ENCODE data around the gene RNLS.
"Not testable (repeated sequence)": the region's sequence is repeated elsewhere in the genome, so short reads cannot be mapped to it uniquely, and the experiment has no call there.

Gene RNLS

DNA sequence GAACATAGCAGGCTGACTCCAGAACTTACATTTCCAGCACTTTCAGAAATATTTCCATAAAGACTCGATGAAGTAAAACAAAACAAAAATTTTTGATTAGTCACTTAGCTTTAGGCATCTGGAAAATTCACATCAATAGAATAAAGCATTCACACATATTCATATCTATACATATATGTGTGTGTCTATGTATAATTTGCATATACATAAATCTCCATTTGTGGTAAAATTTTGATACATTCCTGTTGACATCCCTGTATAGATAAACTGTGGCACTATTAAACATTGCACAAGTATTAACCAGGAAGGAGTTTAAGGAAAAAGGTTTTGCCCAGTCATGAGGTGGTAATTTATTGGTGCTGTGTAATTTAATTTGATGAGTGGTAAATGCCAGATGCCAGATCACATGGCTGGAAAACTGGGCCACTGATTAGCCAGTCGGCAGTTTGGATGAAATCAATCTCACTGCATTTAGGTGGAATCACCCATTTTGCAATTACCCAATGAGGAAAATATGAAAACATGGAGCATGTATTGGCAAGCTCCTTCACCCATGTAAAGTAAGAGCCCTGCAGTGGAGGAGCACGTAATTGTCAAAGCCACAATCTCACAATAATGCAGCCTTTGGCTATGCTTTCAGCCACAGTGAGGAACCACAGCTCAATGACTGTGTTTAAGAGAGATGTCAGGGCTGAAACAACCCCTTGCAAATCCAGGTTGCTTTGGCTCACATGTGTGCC is 294.6 kb downstream of the RNLS start:
- no peak for DNase-seq

- no peak for DNase-seq
Observed at GRCh38 chr10:88286030-88286429, 297.1 kb downstream of the RNLS start.

DNA sequence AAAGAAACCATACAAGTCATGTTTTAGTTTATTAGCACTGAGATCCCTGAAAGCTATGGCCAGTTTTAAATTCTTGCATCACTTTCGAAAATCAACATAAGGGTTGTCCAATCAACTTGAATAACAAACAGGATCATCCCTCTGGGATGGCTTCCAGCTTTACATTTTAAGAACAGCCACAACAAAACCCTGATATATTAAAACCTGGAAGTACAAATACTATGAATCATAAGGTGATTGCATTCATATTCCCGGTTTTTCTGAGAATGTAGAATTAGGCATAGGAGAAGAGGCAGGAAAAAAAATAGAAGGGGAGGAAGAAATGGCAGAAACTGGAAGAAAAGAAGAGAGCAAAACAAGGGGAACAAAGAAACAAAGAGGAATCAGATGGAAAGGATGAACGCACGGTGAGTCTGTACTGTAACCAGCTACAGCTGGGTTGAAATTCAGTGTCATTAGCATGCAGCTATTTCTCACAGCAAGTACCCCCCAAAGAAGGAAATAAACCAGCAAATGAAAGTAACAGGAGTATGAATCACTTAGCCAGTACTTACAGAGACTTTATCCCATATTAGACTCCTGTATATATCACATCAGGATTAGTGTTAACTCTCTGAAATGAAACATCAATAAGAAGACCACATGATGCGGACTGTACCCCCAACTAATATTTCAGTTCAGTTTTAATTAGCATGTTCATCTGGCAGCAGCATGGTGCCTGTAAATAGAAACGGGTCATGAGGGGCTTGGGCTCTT is 301.3 kb downstream of the RNLS start:
- no peak for DNase-seq

DNA sequence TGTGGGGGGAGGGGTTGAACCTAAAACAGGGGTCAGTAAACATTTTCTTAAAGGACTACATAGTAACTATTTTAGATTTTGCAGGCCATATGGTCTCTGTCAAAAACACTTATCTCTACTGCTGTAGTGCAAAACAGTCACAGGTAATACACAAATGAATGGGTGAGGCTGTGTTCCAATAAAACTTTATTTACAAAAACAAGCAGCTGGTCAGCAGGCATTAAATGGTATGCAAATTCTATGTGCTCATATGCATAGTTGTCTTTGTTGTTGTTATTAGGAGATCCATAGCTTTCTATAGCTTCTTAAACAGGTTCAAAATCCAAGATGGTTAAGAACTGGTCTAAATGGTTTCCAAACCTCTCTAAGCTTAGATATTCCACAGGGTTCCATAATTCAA is 302.6 kb downstream of the RNLS start:
- DNase-seq = no peak

DNA sequence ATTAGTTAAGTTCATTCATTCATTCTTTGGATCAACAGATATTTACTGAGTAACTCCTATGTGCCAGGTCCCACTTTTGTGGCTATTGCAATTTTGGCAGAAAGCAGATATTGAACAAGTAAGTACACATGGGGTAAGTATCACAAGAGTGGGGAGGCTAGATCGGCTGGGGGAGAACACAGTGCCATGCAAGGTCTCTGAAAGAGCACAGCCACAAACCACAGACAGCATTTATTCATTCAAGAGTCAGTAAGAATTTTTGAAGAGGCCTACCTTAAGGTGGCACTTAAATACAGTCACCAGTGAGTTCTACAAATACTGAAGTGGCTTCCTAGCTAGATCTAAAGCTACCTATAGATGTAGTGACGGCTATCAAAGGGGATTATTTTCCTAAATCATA is 304.2 kb downstream of the RNLS start:
- no peak for DNase-seq

GRCh38 chr10:88276945-88277344 is 306.2 kb downstream of the RNLS start:
- not testable (repeated sequence) for DNase-seq

DNA sequence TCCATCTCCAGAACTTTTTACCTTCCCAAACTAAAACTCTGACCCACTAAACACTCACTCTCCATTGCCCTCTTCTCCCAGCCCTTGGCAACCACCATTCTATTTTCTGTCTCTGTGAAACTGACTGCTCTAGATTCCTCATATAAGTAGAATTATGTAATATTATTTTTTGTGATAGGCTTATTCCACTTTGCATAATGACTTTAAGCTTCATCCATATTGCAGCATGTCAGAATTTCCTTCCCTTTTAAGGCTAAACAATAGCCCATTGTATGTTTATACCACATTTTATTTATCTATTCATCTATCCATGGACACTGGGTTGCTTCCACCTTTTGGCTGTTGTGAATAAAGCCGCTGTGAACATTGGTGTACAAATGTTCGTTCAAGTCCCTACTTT is 308.8 kb downstream of the RNLS start:
- DNase-seq = no peak

- DNase-seq = no peak
Observed at GRCh38 chr10:88273567-88273966, 309.6 kb downstream of the RNLS start.

DNA sequence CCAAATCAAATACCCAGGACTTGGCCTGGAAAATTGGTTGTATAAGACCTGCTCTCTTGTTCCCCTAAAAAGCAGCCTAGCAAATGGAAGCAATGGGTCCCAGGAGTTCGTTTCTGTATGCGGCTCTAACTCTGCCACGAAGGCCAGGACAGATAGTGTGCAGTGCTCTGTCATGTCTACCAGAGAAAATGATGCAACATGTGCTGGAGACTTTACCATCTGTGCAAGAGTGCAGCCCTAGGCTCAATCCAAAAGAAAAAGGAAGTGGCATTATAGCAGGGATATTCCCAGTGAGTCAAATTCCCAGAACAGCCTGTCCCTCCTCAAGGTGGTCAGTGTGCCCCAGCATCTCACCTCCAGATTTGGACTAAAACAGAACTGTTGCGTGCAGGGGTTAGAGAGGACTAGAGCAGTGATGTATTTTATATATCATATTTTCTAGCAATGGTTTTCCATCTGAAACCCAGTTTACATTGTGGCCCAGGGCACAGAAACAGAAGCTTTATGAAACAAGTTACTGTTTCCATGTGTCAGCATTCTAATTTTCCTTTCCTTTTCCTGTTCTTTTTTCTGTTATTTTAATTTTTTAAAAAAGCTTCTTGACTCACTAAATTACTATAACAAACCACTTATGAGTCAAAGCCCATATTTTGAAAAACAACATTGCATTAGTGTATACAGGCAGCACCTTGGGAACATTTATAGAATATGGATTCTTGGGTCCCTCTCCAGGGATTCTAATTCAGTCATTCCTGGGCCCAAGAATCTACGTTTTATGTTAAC is 311.2 kb downstream of the RNLS start:
- peak; percentile 38 to 57 for DNase-seq

GRCh38 chr10:88270871-88271713 is 312.0 kb downstream of the RNLS start:
- DNase-seq = no peak

DNA sequence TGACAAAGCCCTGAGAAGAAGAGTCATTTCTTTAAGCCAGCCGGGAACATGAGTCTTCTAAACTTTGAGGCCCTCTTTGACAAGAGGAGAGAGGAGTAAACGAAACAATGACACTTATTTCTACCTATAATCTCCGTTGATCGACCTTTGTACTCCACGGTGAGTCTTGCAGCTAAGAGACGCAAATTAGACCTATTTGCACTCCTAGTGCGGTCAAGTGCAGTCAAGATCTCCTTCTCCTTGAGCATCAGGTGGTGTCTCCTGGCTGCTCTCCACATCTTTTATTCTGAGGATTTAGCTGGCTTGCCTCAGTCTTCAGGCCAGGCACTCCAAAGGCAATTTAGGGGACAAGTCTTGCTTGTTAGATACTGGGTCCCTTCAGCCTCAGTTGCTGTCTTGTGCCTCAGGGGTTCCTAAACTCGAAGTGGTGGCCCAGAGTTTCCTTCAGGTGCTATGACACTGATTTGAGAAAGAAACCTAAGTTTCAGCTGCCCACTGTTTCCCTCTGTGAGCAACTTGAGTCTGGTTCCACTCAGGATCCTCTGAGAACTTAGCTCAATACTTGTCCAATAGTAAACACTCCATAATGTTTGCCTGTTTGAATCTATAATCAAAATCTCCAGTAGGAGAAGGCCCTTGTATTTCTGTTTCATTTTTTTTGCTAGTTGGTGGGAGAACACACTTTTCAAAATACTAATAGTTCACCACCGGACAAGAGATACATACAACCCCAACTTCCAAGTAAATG is 312.9 kb downstream of the RNLS start:
- no peak for DNase-seq

- no peak for DNase-seq
Observed at GRCh38 chr10:88262591-88263234, 320.4 kb downstream of the RNLS start.

GRCh38 chr10:88261152-88261551 is 322.0 kb downstream of the RNLS start:
- no peak for DNase-seq

DNA sequence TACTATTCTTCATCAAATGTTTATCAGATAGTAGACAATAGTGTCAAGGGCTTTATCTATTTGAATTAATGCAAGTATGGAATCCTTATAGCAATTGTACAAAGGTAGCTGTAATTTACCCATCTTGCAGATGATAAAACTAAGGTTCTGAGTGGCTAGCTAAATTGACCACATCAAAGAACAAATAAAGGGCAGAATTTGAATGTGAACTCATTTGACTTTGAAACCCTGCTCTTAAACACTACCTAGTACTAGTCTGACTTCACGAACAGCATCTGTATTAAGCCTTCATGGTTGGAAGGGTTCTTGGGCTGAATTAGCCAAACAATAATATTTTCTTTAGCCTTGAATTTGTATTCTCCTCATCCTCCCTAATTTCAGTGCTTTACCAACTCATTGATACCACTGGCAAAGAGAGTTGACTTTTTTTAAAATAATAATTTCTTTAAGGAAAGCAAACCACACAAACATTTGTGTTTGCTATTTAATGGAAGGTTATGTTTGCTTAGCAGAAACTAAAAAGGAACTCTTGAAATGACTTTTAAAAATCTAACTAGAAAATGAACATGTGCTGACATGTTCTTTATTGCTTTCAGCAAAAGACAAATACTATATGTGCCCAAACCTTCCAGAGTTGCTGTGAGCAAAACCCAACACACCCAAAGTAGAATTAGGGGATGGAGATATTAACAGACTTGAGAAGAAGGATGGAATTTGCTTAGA is 322.6 kb downstream of the RNLS start:
- DNase-seq = no peak

GRCh38 chr10:88259381-88259780 is 323.7 kb downstream of the RNLS start:
- no peak for DNase-seq

DNA sequence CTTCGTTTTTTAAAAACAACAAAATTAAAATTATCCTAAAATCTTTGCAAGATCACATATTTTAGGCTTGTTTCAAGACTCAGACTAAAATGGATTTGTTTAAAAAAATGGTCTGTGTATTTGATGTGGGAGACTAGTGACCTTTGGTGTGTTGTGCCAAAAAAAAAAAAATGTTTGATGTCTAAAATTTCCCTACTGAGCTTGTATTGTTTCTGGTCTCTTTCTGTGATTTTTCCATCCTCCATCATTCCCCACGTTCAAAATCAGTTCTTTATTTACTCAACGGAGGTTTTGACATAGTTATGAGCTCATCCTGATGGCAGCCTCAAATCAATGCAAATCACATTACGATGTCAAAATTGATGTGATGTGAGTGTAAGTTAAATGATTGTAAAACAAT is 326.2 kb downstream of the RNLS start:
- DNase-seq = no peak

DNA sequence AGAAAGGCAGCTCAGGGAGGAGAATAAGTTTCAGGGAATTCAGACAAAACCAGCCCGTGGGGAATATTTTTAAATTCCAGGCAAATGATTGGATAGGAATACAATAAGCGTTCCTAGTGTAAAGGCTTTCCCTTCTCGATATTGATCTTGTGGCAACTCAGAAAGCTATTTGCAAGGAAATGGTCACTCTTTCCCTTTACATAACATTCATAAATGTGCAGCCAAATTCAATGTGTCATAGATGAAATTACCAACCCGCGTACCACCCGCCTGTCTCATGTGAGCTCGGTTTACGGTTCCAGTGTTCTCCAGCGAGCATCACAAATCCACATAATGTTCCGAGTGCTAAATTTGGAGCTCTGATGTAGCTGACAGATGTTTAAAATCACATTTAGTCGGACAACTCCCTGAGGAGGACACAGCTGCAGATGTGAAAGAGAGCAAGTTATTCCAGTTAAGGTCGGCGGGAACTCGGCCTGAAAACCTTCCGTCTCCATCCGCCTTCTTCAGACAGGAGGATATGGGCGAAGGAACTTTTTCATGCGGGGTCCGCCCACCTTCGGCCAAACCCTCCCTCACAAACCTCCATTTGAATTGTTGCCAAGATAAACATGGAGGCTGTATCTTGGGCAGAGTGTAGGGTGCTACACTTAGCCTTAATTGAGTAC is 327.0 kb downstream of the RNLS start:
- no peak for DNase-seq

- DNase-seq = no peak
Observed at GRCh38 chr10:88254091-88254490, 329.0 kb downstream of the RNLS start.

GRCh38 chr10:88253622-88254021 is 329.5 kb downstream of the RNLS start:
- DNase-seq = no peak

DNA sequence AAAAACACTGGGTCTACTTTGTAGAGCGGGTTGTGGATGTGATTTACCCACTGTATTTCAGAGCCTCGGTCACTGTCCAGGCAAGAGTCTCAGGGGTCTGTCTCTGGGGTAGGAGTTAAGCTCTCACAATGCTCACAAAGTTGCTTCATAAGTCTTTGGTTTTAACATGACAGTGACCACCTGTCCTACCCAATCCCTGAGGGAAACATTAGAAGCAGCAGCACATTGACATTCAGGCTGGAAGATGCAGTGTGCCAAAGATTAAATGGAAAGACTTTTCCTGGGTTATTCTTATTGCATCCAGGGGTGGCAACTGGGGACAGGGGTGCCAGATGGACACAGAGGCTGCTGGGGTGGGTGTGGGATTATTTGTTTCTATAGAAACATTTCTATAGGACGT is 330.0 kb downstream of the RNLS start:
- DNase-seq = no peak
